ENCODE measurements around the gene USP37. TPM values are rescaled to one million over a fixed set of nuclear protein-coding genes. Genes with fewer than 3 reads are reported as not detected.

The USP37 gene
- total and polyA plus RNA-seq, 11 donors = 1.8 to 10.3 (median 5.8) TPM

GRCh38 chr2:218605432-218605831 is 37.3 kb upstream of the USP37 start:
- no peaks in the 10 kb centered on the region for H3K27me3 ChIP-seq
- DNase-seq (peak in 2 of 5 donors; percentile 25 to 27), ATAC-seq (peak in 3 of 4 donors; percentile 49 to 68 (median 63))
- H3K36me3 ChIP-seq = no peaks in the 10 kb centered on the region
- no peak overlapping the region for H3K4me3 ChIP-seq
- intact Hi-C loops (cut with DNase I) = no loop called here
- peaks cover 0 to 21% (median 4%) of the 10 kb centered on the region in 12 donors for H3K4me1 ChIP-seq
- no peaks in the 10 kb centered on the region for H3K9me3 ChIP-seq
- TF ChIP-seq CTCF (IDR thresholded peaks at IDR 0.05) = no peak
- no peak for TF ChIP-seq POLR2A (IDR thresholded peaks at IDR 0.05)
- WGBS, 4 donors = 73 to 79% (median 76%) methylated on average over 2 of the region's 2 CpGs
- peak overlapping the region in 1 of 12 donors; percentile 33 for H3K27ac ChIP-seq

GRCh38 chr2:218585541-218585940 is 17.4 kb upstream of the USP37 start:
- Histone ChIP-seq H3K4me3 (no peak overlapping the region), H3K27ac (no peak overlapping the region), H3K9me3 (no peaks in the 10 kb centered on the region), H3K4me1 (no peaks in the 10 kb centered on the region), H3K36me3 (peaks cover 0 to 100% (median 96%) of the 10 kb centered on the region in 9 donors), H3K27me3 (no peaks in the 10 kb centered on the region)
- 91 to 97% (median 96%) methylated on average over 1 of the region's 1 CpG for WGBS, 4 donors
- intact Hi-C loops (cut with DNase I) = no loop called here
- DNase-seq (no peak), ATAC-seq (no peak)
- TF ChIP-seq POLR2A (IDR thresholded peaks at IDR 0.05) (no peak), CTCF (IDR thresholded peaks at IDR 0.05) (no peak)

GRCh38 chr2:218583983-218584850 is 16.1 kb upstream of the USP37 start:
- H3K27me3 ChIP-seq = no peaks in the 10 kb centered on the region
- H3K9me3 ChIP-seq = no peaks in the 10 kb centered on the region
- DNase-seq (no peak), ATAC-seq (no peak)
- H3K4me1 ChIP-seq = peaks cover 0 to under 1% (median 0%) of the 10 kb centered on the region in 12 donors
- peaks cover 0 to 95% (median 88%) of the 10 kb centered on the region in 9 donors for H3K36me3 ChIP-seq
- TF ChIP-seq POLR2A (IDR thresholded peaks at IDR 0.05) (no peak), CTCF (IDR thresholded peaks at IDR 0.05) (peak in 2 of 12 donors; percentile 6 to 8)
- intact Hi-C loops (cut with DNase I) = no loop called here
- no peak overlapping the region for H3K4me3 ChIP-seq
- WGBS, 4 donors = 95 to 96% (median 96%) methylated on average over 6 of the region's 6 CpGs
- no peak overlapping the region for H3K27ac ChIP-seq

GRCh38 chr2:218582076-218582475 is 13.9 kb upstream of the USP37 start:
- 87 to 97% (median 95%) methylated on average over 7 of the region's 7 CpGs for WGBS, 4 donors
- DNase-seq = no peak
- intact Hi-C loops (cut with DNase I) = no loop called here
- Histone ChIP-seq H3K4me3 (no peak overlapping the region), H3K27me3 (no peaks in the 10 kb centered on the region), H3K27ac (no peak overlapping the region), H3K9me3 (no peaks in the 10 kb centered on the region), H3K4me1 (peaks cover 0 to 22% (median 7%) of the 10 kb centered on the region in 12 donors), H3K36me3 (peaks cover 0 to 79% (median 68%) of the 10 kb centered on the region in 9 donors)
- no peak for ATAC-seq
- TF ChIP-seq CTCF (IDR thresholded peaks at IDR 0.05) (no peak), POLR2A (IDR thresholded peaks at IDR 0.05) (no peak)

Measured in heart left ventricle (tissue), 16 donors.